K562 (cell line): ENCODE results near the gene AMPD3. TPM values are rescaled to one million over a fixed set of nuclear protein-coding genes. Genes with fewer than 3 reads are reported as not detected.

Experiments
- ATAC-seq: fragments of 200-7000 bp; cut with Tn5 transposase; 3 replicates; pipeline ENCODE4 v1.9.1; 2020; ENCODE audit warnings: moderate library complexity
- BruUV-seq: library from RNA; stranded (reverse); fragments of 400-500 nt; replicated peaks from 2 replicates; lab custom pipeline; 2021; lab: Mats Ljungman, UMichigan
- CTCF ChIA-PET: fragments of 300-600 bp; formaldehyde crosslinking; extraction: SDS; loops from one replicate; lab custom pipeline; 2021; ENCODE audit warnings: low intra/inter-chr PET ratio; lab: Yijun Ruan, JAX
- POLR2A ChIA-PET: fragments of 300-600, 350-650 bp; sonication (Branson Sonifier 250); formaldehyde crosslinking; extraction: SDS; loops from one replicate; lab custom pipeline; 2021; ENCODE audit warnings: antibody characterized with exemption, inconsistent platforms; lab: Yijun Ruan, JAX
- DNase-seq, 4 experiments: peaks; one replicate each; pipeline versions ENCODE4 v3.0.0 to v3.0.0-alpha.2; 2011 to 2018; ENCODE audit warnings: low spot score in 3 of 4, mixed read lengths in 3 of 4; ENCODE audit errors: extremely low read depth in 1 of 4
- FAIRE-seq: peaks from 2 replicates; lab custom pipeline; 2011; peaks lifted over from hg19 to GRCh38; lab: Jason Lieb, UNC
- H2AFZ ChIP-seq: 2 replicates; pipeline ENCODE4 v1.6.0; 2011; ENCODE audit warnings: low read depth, low read length, control low read depth, inconsistent platforms
- H3K27ac ChIP-seq: fragments of 200-600 bp; 3 replicates; pipeline ENCODE4 v1.8.0; 2011; ENCODE audit warnings: low read depth, mild to moderate bottlenecking, control low read depth, inconsistent platforms, low read length, moderate library complexity, mixed read lengths; ENCODE audit errors: extremely low read depth
- H3K27me3 ChIP-seq, 2 experiments: fragments of 300-600 bp in 1 of 2; 2 replicates in 1 of 2; 3 replicates in 1 of 2; pipeline versions ENCODE4 v1.6.0 to v1.8.0; 2011; ENCODE audit warnings: inconsistent platforms in 2 of 2, low read length in 2 of 2, mild to moderate bottlenecking in 1 of 2, mixed read lengths in 1 of 2, moderate library complexity in 1 of 2; ENCODE audit not compliant: control insufficient read depth in 2 of 2, insufficient read depth in 2 of 2
- H3K36me3 ChIP-seq: fragments of 300-600 bp; 3 replicates; pipeline ENCODE4 v1.8.0; 2011; ENCODE audit warnings: mild to moderate bottlenecking, low read length, inconsistent platforms; ENCODE audit not compliant: control insufficient read depth, insufficient read depth
- H3K4me1 ChIP-seq, 2 experiments: fragments of 200-600 bp in 1 of 2; replicated peaks in 1 of 2; 2 replicates in 1 of 2; 3 replicates in 1 of 2; pipeline versions ENCODE4 v1.5.1 to v1.8.0; 2011; ENCODE audit warnings: inconsistent platforms in 2 of 2, low read length in 2 of 2, mild to moderate bottlenecking in 1 of 2, mixed read lengths in 1 of 2, moderate library complexity in 1 of 2; ENCODE audit not compliant: control insufficient read depth in 2 of 2, insufficient read depth in 2 of 2
- H3K4me2 ChIP-seq: 2 replicates; pipeline ENCODE4 v1.6.1; 2011; ENCODE audit warnings: low read length, control low read depth, inconsistent platforms, mixed read lengths; ENCODE audit not compliant: insufficient read depth
- H3K4me3 ChIP-seq: fragments of 200-600 bp; sonication (generic), shearing (Covaris generic); 2 replicates; pipeline ENCODE4 v1.5.1; 2016; ENCODE audit warnings: control low read depth, inconsistent platforms
- H3K79me2 ChIP-seq: fragments of 200-600 bp; 3 replicates; pipeline ENCODE4 v1.8.0; 2011; ENCODE audit warnings: low read length, inconsistent platforms; ENCODE audit not compliant: control insufficient read depth, insufficient read depth
- H3K9ac ChIP-seq, 2 experiments: 2 replicates each; pipeline versions ENCODE4 v1.6.0 to v1.6.1; 2011; ENCODE audit warnings: low read depth in 2 of 2, low read length in 2 of 2, control low read depth in 1 of 2, inconsistent platforms in 1 of 2, mild to moderate bottlenecking in 1 of 2, mixed read lengths in 1 of 2; ENCODE audit not compliant: insufficient read depth in 1 of 2
- H3K9me1 ChIP-seq: one replicate; pipeline ENCODE4 v1.6.0; 2011; ENCODE audit warnings: inconsistent platforms, mild to moderate bottlenecking, low read length, moderate library complexity; ENCODE audit not compliant: control insufficient read depth, insufficient read depth
- H3K9me3 ChIP-seq: replicated peaks from 2 replicates; pipeline ENCODE4 v1.5.1; 2011; ENCODE audit warnings: low read depth, low read length, inconsistent platforms; ENCODE audit not compliant: control insufficient read depth, insufficient read depth
- H4K20me1 ChIP-seq: replicated peaks from 2 replicates; pipeline ENCODE4 v1.6.1; 2011; ENCODE audit warnings: low read length, inconsistent platforms, mixed read lengths; ENCODE audit not compliant: control insufficient read depth, insufficient read depth
- BDP1 ChIP-seq: IDR thresholded peaks from 3 replicates; pipeline ENCODE4 v1.6.1; 2011; ENCODE audit not compliant: insufficient read length, insufficient read depth
- CBFA2T2 ChIP-seq: fragments of 450-650 bp; conservative IDR thresholded peaks from 2 replicates; pipeline ENCODE4 v1.6.1; 2017; ENCODE audit warnings: mild to moderate bottlenecking
- GATAD2A ChIP-seq: fragments of 450-650 bp; IDR thresholded peaks from 2 replicates; pipeline ENCODE4 v1.6.1; 2017
- SMARCE1 ChIP-seq: fragments of 450-650 bp; IDR thresholded peaks from 2 replicates; pipeline ENCODE4 v1.7.1; 2016; ENCODE audit warnings: mild to moderate bottlenecking
- ZC3H11A ChIP-seq: IDR thresholded peaks from 2 replicates; pipeline ENCODE4 v1.6.1; 2012; ENCODE audit warnings: low read depth, low read length, improper control_type of control experiment
- ZNF589 ChIP-seq: fragments of 200-800 bp; sonication (Bioruptor generic); IDR thresholded peaks from 2 replicates; pipeline ENCODE4 v1.6.1; 2016; ENCODE audit warnings: low read depth, missing genetic modification characterization, missing compliant biosample characterization
- WGBS: fragments of 100-300 bp; shearing (Covaris generic); methylation state at CpG from one replicate; pipeline ENCODE4 v1.1.6; 2016; ENCODE audit warnings: low coverage, mixed read lengths; ENCODE audit not compliant: insufficient coverage; ENCODE audit errors: missing lambda C conversion rate; 5-methylcytosine and 5-hydroxymethylcytosine counted together
- in situ Hi-C: fragments of 300-500 bp; cut with MboI; formaldehyde crosslinking; loops from 4 replicates; pipeline ENCODE4 v1.15.0; 2018; ENCODE audit warnings: inconsistent platforms, mixed read lengths
- intact Hi-C: fragments of 100-400 bp; cut with micrococcal nuclease; formaldehyde crosslinking; loops from 2 replicates; pipeline ENCODE4 v1.14.2; 2022
- polyA plus RNA-seq, 8 experiments: library from polyadenylated mRNA; depleted of rRNA in 4 of 8; stranded (reverse) in 5 of 8; unstranded in 3 of 8; fragments of >200 nt; fragmentation: Nextera tagmentation in 2 of 8; fragmentation: Illumina TruSeq in 1 of 8; extraction: Ambion mirVana in 2 of 8; extraction: Trizol in 1 of 8; gene quantifications; 2 replicates each; pipeline versions ENCODE4 v1.2.1 to v1.2.3, GENCODE V29; 2011 to 2014; ENCODE audit warnings: inconsistent platforms in 1 of 8, missing spikeins in 1 of 8
- total RNA-seq, 7 experiments: library from RNA; depleted of rRNA in 6 of 7; stranded (reverse); fragments of >200 nt in 6 of 7; fragmentation: Illumina TruSeq in 2 of 7; extraction: Trizol in 2 of 7; gene quantifications; 2 replicates each; pipeline versions ENCODE4 v1.2.1 to v1.2.3, GENCODE V29; 2011 to 2021; ENCODE audit warnings: low replicate concordance in 1 of 7
- TF ChIP-seq, protein P1 (sequence below): sonication (generic); formaldehyde crosslinking; IDR thresholded peaks from 2 replicates; pipeline ENCODE4 v1.8.1; 2023; ENCODE audit warnings: missing genetic modification reagents, mild to moderate bottlenecking, borderline replicate concordance
- TF ChIP-seq, protein P2 (sequence below), 2 experiments: IDR thresholded peaks in 1 of 2; conservative IDR thresholded peaks in 1 of 2; 2 replicates each; pipeline ENCODE4 v1.6.1; 2016; ENCODE audit warnings: low read depth in 2 of 2, mild to moderate bottlenecking in 1 of 2, missing compliant biosample characterization in 1 of 2, missing genetic modification characterization in 1 of 2, moderate library complexity in 1 of 2
- TF ChIP-seq, protein P3 (sequence below): sonication (generic); formaldehyde crosslinking; IDR thresholded peaks from 2 replicates; pipeline ENCODE4 v1.8.0; 2022; ENCODE audit warnings: mild to moderate bottlenecking, missing genetic modification reagents

Gene AMPD3
- total and polyA plus RNA-seq, 9 of the 15 experiments (the other 6 are each of a cell fraction or from before 2014, with no cell fraction given), result 4.4 to 23.6 (median 11.2) TPM

DNA sequence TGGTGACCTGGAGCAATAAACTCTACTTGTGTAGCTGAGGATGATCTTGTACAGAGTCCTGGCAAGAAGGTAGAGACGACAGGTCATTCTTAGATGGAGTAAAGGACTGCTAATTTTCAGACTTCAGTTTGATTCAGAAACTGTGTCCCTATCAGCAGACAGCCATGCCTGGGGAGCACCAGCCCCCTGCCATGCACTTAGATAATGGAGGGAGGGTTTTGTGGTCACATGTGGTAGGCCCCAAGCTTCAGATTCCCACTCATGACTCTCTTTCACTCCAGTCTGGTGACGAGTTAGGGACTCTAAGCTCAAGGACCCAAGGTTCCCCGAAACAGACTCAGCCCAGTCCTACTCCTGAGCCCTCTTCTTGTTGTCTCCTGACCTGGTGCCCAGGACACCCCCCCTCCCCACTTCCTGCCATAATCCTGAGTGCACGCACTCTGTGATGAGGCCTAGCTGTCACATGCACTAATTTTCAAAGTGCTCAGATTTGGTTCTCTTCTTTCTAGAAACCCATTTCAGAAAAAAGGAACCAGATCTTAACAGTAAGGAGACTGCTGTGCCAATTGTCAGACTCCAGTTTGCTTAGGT, 10.2 kb upstream of the AMPD3 start:
- Histone ChIP-seq H3K36me3 (no peaks in the 10 kb centered on the region), H3K4me2 (no peak overlapping the region), H3K9ac (0 out of 4 replicates have a peak overlapping the region, but pooled peaks of 1 of the 2 experiments have one; percentile 4), H3K9me3 (no peaks in the 10 kb centered on the region), H2AFZ (peak overlapping the region; percentile 82), H3K27me3 (no peaks in the 10 kb centered on the region), H3K79me2 (no peaks in the 10 kb centered on the region), H3K4me3 (no peak overlapping the region), H3K27ac (no peak overlapping the region), H3K9me1 (no peaks in the 10 kb centered on the region), H4K20me1 (no peaks in the 10 kb centered on the region), H3K4me1 (peaks cover 7 to 14% of the 10 kb centered on the region in 2 experiments)
- ChIA-PET POLR2A (interaction anchor here (2.2 kb wide), 1 partner anchor 11 kb away, joined by 7 read pairs; no protein-coding TSS in a partner anchor), CTCF (no interaction called here)
- DNase-seq, result peak in 2 of 4 experiments; percentile 42
- intact Hi-C loops (no loop called here), in situ Hi-C loops (no loop called here)
- FAIRE-seq, result peak; percentile 68
- 16% methylated on average over 4 of the region's 4 CpGs for WGBS
- ATAC-seq, result peak; percentile 53
- no TSS peak for BruUV-seq
- TF ChIP-seq, protein P1, sequence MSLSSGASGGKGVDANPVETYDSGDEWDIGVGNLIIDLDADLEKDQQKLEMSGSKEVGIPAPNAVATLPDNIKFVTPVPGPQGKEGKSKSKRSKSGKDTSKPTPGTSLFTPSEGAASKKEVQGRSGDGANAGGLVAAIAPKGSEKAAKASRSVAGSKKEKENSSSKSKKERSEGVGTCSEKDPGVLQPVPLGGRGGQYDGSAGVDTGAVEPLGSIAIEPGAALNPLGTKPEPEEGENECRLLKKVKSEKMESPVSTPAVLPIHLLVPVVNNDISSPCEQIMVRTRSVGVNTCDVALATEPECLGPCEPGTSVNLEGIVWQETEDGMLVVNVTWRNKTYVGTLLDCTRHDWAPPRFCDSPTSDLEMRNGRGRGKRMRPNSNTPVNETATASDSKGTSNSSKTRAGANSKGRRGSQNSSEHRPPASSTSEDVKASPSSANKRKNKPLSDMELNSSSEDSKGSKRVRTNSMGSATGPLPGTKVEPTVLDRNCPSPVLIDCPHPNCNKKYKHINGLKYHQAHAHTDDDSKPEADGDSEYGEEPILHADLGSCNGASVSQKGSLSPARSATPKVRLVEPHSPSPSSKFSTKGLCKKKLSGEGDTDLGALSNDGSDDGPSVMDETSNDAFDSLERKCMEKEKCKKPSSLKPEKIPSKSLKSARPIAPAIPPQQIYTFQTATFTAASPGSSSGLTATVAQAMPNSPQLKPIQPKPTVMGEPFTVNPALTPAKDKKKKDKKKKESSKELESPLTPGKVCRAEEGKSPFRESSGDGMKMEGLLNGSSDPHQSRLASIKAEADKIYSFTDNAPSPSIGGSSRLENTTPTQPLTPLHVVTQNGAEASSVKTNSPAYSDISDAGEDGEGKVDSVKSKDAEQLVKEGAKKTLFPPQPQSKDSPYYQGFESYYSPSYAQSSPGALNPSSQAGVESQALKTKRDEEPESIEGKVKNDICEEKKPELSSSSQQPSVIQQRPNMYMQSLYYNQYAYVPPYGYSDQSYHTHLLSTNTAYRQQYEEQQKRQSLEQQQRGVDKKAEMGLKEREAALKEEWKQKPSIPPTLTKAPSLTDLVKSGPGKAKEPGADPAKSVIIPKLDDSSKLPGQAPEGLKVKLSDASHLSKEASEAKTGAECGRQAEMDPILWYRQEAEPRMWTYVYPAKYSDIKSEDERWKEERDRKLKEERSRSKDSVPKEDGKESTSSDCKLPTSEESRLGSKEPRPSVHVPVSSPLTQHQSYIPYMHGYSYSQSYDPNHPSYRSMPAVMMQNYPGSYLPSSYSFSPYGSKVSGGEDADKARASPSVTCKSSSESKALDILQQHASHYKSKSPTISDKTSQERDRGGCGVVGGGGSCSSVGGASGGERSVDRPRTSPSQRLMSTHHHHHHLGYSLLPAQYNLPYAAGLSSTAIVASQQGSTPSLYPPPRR (CRISPR knock-in tag), result no peak
- TF ChIP-seq SMARCE1, result no peak
- peak; percentile 27; the same call in 1 of the 2 replicates for TF ChIP-seq CBFA2T2
- no peak for TF ChIP-seq GATAD2A
- TF ChIP-seq ZNF589, result no peak
- no peak for TF ChIP-seq ZC3H11A
- TF ChIP-seq BDP1, result no peak
- TF ChIP-seq, protein P2, sequence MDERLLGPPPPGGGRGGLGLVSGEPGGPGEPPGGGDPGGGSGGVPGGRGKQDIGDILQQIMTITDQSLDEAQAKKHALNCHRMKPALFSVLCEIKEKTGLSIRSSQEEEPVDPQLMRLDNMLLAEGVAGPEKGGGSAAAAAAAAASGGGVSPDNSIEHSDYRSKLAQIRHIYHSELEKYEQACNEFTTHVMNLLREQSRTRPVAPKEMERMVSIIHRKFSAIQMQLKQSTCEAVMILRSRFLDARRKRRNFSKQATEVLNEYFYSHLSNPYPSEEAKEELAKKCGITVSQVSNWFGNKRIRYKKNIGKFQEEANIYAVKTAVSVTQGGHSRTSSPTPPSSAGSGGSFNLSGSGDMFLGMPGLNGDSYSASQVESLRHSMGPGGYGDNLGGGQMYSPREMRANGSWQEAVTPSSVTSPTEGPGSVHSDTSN (CRISPR knock-in tag; IDR thresholded peaks at IDR 0.05; ENCODE audit: low read depth), result no peak
- TF ChIP-seq, protein P2 (tag; conservative IDR thresholded peaks at IDR 0.05; ENCODE audit: low read depth), result no peak
- TF ChIP-seq, protein P3, sequence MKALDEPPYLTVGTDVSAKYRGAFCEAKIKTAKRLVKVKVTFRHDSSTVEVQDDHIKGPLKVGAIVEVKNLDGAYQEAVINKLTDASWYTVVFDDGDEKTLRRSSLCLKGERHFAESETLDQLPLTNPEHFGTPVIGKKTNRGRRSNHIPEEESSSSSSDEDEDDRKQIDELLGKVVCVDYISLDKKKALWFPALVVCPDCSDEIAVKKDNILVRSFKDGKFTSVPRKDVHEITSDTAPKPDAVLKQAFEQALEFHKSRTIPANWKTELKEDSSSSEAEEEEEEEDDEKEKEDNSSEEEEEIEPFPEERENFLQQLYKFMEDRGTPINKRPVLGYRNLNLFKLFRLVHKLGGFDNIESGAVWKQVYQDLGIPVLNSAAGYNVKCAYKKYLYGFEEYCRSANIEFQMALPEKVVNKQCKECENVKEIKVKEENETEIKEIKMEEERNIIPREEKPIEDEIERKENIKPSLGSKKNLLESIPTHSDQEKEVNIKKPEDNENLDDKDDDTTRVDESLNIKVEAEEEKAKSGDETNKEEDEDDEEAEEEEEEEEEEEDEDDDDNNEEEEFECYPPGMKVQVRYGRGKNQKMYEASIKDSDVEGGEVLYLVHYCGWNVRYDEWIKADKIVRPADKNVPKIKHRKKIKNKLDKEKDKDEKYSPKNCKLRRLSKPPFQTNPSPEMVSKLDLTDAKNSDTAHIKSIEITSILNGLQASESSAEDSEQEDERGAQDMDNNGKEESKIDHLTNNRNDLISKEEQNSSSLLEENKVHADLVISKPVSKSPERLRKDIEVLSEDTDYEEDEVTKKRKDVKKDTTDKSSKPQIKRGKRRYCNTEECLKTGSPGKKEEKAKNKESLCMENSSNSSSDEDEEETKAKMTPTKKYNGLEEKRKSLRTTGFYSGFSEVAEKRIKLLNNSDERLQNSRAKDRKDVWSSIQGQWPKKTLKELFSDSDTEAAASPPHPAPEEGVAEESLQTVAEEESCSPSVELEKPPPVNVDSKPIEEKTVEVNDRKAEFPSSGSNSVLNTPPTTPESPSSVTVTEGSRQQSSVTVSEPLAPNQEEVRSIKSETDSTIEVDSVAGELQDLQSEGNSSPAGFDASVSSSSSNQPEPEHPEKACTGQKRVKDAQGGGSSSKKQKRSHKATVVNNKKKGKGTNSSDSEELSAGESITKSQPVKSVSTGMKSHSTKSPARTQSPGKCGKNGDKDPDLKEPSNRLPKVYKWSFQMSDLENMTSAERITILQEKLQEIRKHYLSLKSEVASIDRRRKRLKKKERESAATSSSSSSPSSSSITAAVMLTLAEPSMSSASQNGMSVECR (CRISPR knock-in tag), result no peak
